DOHH2 (cell line): Measurements from ENCODE around the gene MGLL.

Source experiments
- CTCF ChIP-seq: fragments of 200-600 bp; sonication (generic); IDR thresholded peaks from one replicate; pipeline ENCODE4 v1.5.1; 2014; ENCODE audit warnings: antibody characterized with exemption, mild to moderate bottlenecking, low read depth, low read length; ENCODE audit not compliant: poor library complexity, severe bottlenecking
- EZH2phosphoT487 ChIP-seq: fragments of 200-600 bp; sonication (generic); IDR thresholded peaks from 2 replicates; pipeline ENCODE4 v1.6.1; 2017; ENCODE audit warnings: borderline replicate concordance, mild to moderate bottlenecking, antibody characterized with exemption, low read length, moderate library complexity, mixed read lengths

GRCh38 chr3:127730171-127730570 lies 92.1 kb downstream of the MGLL start:
- TF ChIP-seq EZH2phosphoT487 (no peak), CTCF (no peak)
